Breast epithelium (tissue), 3 donors: Measurements from ENCODE around the gene CNFN.

Source experiments
- CTCF ChIP-seq, 3 donors: fragments of 450-650 bp; IDR thresholded peaks; one replicate each; pipeline ENCODE4 v1.5.1; 2016 to 2017; ENCODE audit warnings: antibody characterized with exemption in 3 of 3, mild to moderate bottlenecking in 3 of 3, moderate library complexity in 3 of 3
- POLR2A ChIP-seq: fragments of 450-650 bp; IDR thresholded peaks from one replicate; pipeline ENCODE4 v1.6.1; 2016; ENCODE audit warnings: antibody characterized with exemption, mild to moderate bottlenecking, moderate library complexity

GRCh38 chr19:42426643-42427042 lies 36.5 kb upstream of the CNFN start:
- TF ChIP-seq CTCF (IDR thresholded peaks at IDR 0.05) (no peak), POLR2A (no peak)
